OCI-LY3 (cell line): ENCODE measurements around the gene CYP39A1.

Experiments used
- H2AFZ ChIP-seq: fragments of 200-600, 300-600 bp; shearing (Covaris generic); 2 replicates; pipeline ENCODE4 v1.6.0; 2014; ENCODE audit warnings: antibody characterized with exemption, low read depth, low read length
- H3K27ac ChIP-seq: fragments of 200-600, 300-600 bp; sonication (generic); 2 replicates; pipeline ENCODE4 v1.5.1; 2014; ENCODE audit warnings: mild to moderate bottlenecking, low read length, moderate library complexity, mixed read lengths
- H3K27me3 ChIP-seq: fragments of 200-600, 300-600 bp; sonication (generic); 2 replicates; pipeline ENCODE4 v1.6.1; 2014; ENCODE audit warnings: low read depth, low read length, mixed read lengths
- H3K36me3 ChIP-seq: fragments of 200-600, 300-600 bp; sonication (generic); replicated peaks from 2 replicates; pipeline ENCODE3; 2014; ENCODE audit warnings: low read depth, low read length, mixed read lengths
- H3K4me1 ChIP-seq: fragments of 300-600, 200-600 bp; sonication (generic); 2 replicates; pipeline ENCODE4 v1.6.1; 2014; ENCODE audit warnings: low read length, mixed read lengths
- H3K4me2 ChIP-seq: fragments of 200-600, 300-600 bp; sonication (generic); 2 replicates; pipeline ENCODE4 v1.6.1; 2014; ENCODE audit warnings: low read length, mixed read lengths
- H3K4me3 ChIP-seq: fragments of 300-600, 200-600 bp; sonication (generic); 2 replicates; pipeline ENCODE4 v1.5.1; 2014; ENCODE audit warnings: antibody characterized with exemption, mild to moderate bottlenecking, low read length, moderate library complexity
- H3K79me2 ChIP-seq: fragments of 300-600, 200-600 bp; shearing (Covaris generic); 2 replicates; pipeline ENCODE4 v1.6.1; 2014; ENCODE audit warnings: mild to moderate bottlenecking, low read length, mixed read lengths
- H3K9ac ChIP-seq: fragments of 300-600, 200-600 bp; shearing (Covaris generic); 2 replicates; pipeline ENCODE4 v1.6.0; 2014; ENCODE audit warnings: mild to moderate bottlenecking, low read length, moderate library complexity
- H3K9me3 ChIP-seq: fragments of 200-600, 300-600 bp; shearing (Covaris generic); 2 replicates; pipeline ENCODE4 v1.6.1; 2014; ENCODE audit warnings: low read length, mixed read lengths; ENCODE audit not compliant: insufficient read depth
- H4K20me1 ChIP-seq: fragments of 200-600, 300-600 bp; sonication (generic); 2 replicates; pipeline ENCODE4 v1.6.1; 2016; ENCODE audit warnings: low read length, mixed read lengths; ENCODE audit not compliant: insufficient read depth
- EZH2phosphoT487 ChIP-seq: fragments of 200-600 bp; shearing (Covaris generic); IDR thresholded peaks from 2 replicates; pipeline ENCODE4 v1.6.1; 2018; ENCODE audit warnings: antibody characterized with exemption, mixed run types, low read depth
- TF ChIP-seq, protein P1 (sequence below): fragments of 200-600, 300-600 bp; sonication (generic); IDR thresholded peaks from 2 replicates; pipeline ENCODE4 v1.5.1; 2014; ENCODE audit warnings: antibody characterized with exemption, low read length, low read depth

CYP39A1 gene

DNA sequence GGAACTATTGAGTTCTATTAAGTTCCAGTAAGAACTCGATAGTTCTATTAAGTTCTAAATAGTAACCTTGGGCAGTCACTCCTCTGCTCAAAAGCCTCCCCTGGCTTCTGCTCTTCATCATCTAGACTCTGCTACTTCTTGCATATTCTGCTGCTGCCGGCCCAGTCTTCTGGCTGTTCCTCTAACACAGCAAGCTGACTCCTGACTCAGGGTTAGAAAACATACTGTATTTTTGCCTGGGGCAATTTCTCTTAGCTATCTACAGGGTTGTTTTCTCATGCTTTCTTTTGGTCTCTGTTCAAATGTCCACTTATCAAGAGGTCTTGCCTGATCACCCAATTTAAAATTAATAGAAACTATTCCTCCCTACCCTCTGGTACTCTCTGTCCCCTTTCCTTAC lies 14.8 kb upstream of the CYP39A1 start:
- TF ChIP-seq EZH2phosphoT487 = no peak
- TF ChIP-seq, protein P1, sequence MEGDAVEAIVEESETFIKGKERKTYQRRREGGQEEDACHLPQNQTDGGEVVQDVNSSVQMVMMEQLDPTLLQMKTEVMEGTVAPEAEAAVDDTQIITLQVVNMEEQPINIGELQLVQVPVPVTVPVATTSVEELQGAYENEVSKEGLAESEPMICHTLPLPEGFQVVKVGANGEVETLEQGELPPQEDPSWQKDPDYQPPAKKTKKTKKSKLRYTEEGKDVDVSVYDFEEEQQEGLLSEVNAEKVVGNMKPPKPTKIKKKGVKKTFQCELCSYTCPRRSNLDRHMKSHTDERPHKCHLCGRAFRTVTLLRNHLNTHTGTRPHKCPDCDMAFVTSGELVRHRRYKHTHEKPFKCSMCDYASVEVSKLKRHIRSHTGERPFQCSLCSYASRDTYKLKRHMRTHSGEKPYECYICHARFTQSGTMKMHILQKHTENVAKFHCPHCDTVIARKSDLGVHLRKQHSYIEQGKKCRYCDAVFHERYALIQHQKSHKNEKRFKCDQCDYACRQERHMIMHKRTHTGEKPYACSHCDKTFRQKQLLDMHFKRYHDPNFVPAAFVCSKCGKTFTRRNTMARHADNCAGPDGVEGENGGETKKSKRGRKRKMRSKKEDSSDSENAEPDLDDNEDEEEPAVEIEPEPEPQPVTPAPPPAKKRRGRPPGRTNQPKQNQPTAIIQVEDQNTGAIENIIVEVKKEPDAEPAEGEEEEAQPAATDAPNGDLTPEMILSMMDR = no peak
- peaks cover 4% of the 10 kb centered on the region; the same call in 1 of the 2 replicates for H3K27me3 ChIP-seq
- H3K27ac ChIP-seq = no peak overlapping the region
- H3K4me1 ChIP-seq = no peaks in the 10 kb centered on the region
- no peaks in the 10 kb centered on the region for H3K9me3 ChIP-seq
- H3K4me3 ChIP-seq = no peak overlapping the region
- no peak overlapping the region for H3K4me2 ChIP-seq
- no peaks in the 10 kb centered on the region for H3K79me2 ChIP-seq
- no peaks in the 10 kb centered on the region for H4K20me1 ChIP-seq
- H3K36me3 ChIP-seq = no peaks in the 10 kb centered on the region
- H2AFZ ChIP-seq = no peak overlapping the region
- no peak overlapping the region for H3K9ac ChIP-seq

DNA sequence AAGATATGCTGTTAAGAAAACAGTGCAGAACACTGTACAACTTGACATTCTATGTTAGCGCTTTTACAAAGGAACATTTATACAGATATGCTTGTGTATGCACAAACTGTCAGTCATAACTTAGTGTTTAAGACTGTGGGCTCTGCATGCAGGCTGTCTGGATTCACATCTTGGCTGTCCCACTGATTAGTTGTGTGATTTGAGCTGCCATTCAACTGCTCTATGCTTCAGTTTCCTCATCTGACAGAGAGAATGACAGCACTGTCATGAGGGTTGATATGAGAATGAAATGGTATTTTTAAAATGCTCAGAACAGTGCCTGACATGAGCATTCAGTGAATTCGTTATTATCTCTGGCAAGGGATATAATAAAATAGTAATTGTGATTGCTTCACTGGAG lies 8.9 kb upstream of the CYP39A1 start:
- no peak overlapping the region for H3K4me2 ChIP-seq
- H3K9me3 ChIP-seq = no peaks in the 10 kb centered on the region
- no peak overlapping the region for H3K4me3 ChIP-seq
- no peak overlapping the region for H3K9ac ChIP-seq
- no peaks in the 10 kb centered on the region for H3K4me1 ChIP-seq
- H3K27ac ChIP-seq = no peak overlapping the region
- no peaks in the 10 kb centered on the region for H3K36me3 ChIP-seq
- no peak for TF ChIP-seq EZH2phosphoT487
- TF ChIP-seq, protein P1 = no peak
- H2AFZ ChIP-seq = no peak overlapping the region
- H3K79me2 ChIP-seq = no peaks in the 10 kb centered on the region
- no peaks in the 10 kb centered on the region for H4K20me1 ChIP-seq
- H3K27me3 ChIP-seq = no peaks in the 10 kb centered on the region

DNA sequence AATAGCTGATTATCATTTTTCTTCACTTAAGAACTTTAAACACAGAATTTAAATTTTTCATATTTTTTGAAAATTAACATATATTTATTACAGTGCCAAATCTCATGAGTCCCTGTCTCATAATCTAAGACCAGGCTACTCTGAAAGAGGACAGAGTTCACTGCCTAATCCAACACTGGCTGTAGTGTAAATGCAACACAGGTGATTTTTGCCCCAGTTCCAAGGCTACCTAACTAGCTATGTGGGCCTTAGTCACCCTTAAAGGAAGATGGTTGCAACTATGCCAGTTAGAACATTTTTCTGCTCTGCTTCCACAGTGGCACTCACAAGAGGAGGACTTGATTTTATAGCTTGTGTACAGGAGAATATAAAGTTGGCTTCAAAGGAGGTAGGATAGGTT lies 5.0 kb upstream of the CYP39A1 start:
- Histone ChIP-seq H3K4me1 (no peaks in the 10 kb centered on the region), H3K9me3 (no peaks in the 10 kb centered on the region), H3K27ac (no peak overlapping the region), H3K27me3 (no peaks in the 10 kb centered on the region), H3K79me2 (no peaks in the 10 kb centered on the region), H4K20me1 (no peaks in the 10 kb centered on the region), H3K36me3 (no peaks in the 10 kb centered on the region), H3K9ac (no peak overlapping the region), H3K4me3 (no peak overlapping the region), H3K4me2 (no peak overlapping the region), H2AFZ (no peak overlapping the region)
- TF ChIP-seq EZH2phosphoT487 = no peak
- TF ChIP-seq, protein P1 = no peak

DNA sequence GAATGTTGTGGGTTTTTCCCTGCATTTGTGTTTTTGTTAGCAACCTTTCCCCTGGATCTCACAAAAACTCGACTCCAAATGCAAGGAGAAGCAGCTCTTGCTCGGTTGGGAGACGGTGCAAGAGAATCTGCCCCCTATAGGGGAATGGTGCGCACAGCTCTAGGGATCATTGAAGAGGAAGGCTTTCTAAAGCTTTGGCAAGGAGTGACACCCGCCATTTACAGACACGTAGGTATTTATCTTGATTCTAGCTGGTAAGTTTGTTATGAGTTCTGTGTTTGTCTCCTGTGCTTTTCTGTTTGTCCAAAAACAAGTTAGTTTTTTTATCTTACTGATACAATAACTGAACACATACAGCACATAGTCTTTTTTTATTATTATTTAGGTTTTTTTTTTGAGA lies 3.2 kb upstream of the CYP39A1 start:
- TF ChIP-seq EZH2phosphoT487 = no peak
- TF ChIP-seq, protein P1 = no peak
- H3K9me3 ChIP-seq = no peaks in the 10 kb centered on the region
- no peak overlapping the region for H3K27ac ChIP-seq
- H3K36me3 ChIP-seq = no peaks in the 10 kb centered on the region
- H2AFZ ChIP-seq = no peak overlapping the region
- 0 out of 2 replicates have a peak, but pooled peaks cover 4% of the 10 kb centered on the region for H3K4me1 ChIP-seq
- H3K9ac ChIP-seq = no peak overlapping the region
- H4K20me1 ChIP-seq = no peaks in the 10 kb centered on the region
- H3K4me2 ChIP-seq = no peak overlapping the region
- no peak overlapping the region for H3K4me3 ChIP-seq
- H3K27me3 ChIP-seq = no peaks in the 10 kb centered on the region
- no peaks in the 10 kb centered on the region for H3K79me2 ChIP-seq
